GM18868 (cell line): ENCODE results near the gene GLIS1.
"Not testable (repeated sequence)": the region's sequence is repeated elsewhere in the genome, so short reads cannot be mapped to it uniquely, and the experiment has no call there.

Experiments
- ATAC-seq: cut with Tn5 transposase; IDR thresholded peaks from one replicate; pipeline ENCODE4 v1.9.1; 2021; ENCODE audit warnings: mild to moderate bottlenecking, moderate library complexity; ENCODE audit not compliant: unreplicated experiment

GLIS1 gene

GRCh38 chr1:53656747-53657530 lies 82.0 kb downstream of the GLIS1 start:
- no peak for ATAC-seq

- no peak for ATAC-seq
These were observed 82.8 kb downstream of the GLIS1 start for GRCh38 chr1:53655931-53656746.

- no peak for ATAC-seq
These were observed 84.5 kb downstream of the GLIS1 start for GRCh38 chr1:53654216-53655210.

GRCh38 chr1:53653631-53654030 lies 85.3 kb downstream of the GLIS1 start:
- ATAC-seq, result no peak

- no peak for ATAC-seq
These were observed 85.8 kb downstream of the GLIS1 start for GRCh38 chr1:53653200-53653575.

GRCh38 chr1:53652441-53653199 lies 86.3 kb downstream of the GLIS1 start:
- no peak for ATAC-seq

- ATAC-seq, result no peak
These were observed 87.6 kb downstream of the GLIS1 start for GRCh38 chr1:53651356-53651755.

- no peak for ATAC-seq
These were observed 90.4 kb downstream of the GLIS1 start for GRCh38 chr1:53648516-53648915.

GRCh38 chr1:53647915-53648314 lies 91.0 kb downstream of the GLIS1 start:
- not testable (repeated sequence) for ATAC-seq

GRCh38 chr1:53646732-53647131 lies 92.2 kb downstream of the GLIS1 start:
- ATAC-seq, result no peak

- no peak for ATAC-seq
These were observed 93.3 kb downstream of the GLIS1 start for GRCh38 chr1:53645690-53646078.

GRCh38 chr1:53644909-53645689 lies 93.9 kb downstream of the GLIS1 start:
- ATAC-seq, result no peak

- no peak for ATAC-seq
These were observed 94.5 kb downstream of the GLIS1 start for GRCh38 chr1:53644496-53644895.

- no peak for ATAC-seq
These were observed 95.0 kb downstream of the GLIS1 start for GRCh38 chr1:53643881-53644390.

- no peak for ATAC-seq
These were observed 95.7 kb downstream of the GLIS1 start for GRCh38 chr1:53643041-53643880.

- ATAC-seq, result no peak
These were observed 96.4 kb downstream of the GLIS1 start for GRCh38 chr1:53642607-53643006.

GRCh38 chr1:53642215-53642555 lies 96.8 kb downstream of the GLIS1 start:
- no peak for ATAC-seq

- no peak for ATAC-seq
These were observed 97.3 kb downstream of the GLIS1 start for GRCh38 chr1:53641481-53642214.
